SK-N-SH (cell line): Measurements from ENCODE around the gene AXIN2. TPM values are rescaled to one million over a fixed set of nuclear protein-coding genes. Genes with fewer than 3 reads are reported as not detected.
A peak's percentile ranks its signal among the peaks of the same experiment; 100 is the strongest.

ENCODE experiments used
- CTCF ChIA-PET: fragments of 300-600, 350-600 bp; formaldehyde crosslinking; extraction: SDS; loops from one replicate; lab custom pipeline; 2021; lab: Yijun Ruan, JAX
- POLR2A ChIA-PET: fragments of 350-600 bp; sonication (Branson Sonifier 250); formaldehyde crosslinking; extraction: SDS; loops from one replicate; lab custom pipeline; 2020; ENCODE audit warnings: antibody characterized with exemption, inconsistent platforms; lab: Yijun Ruan, JAX
- DNase-seq: peaks from one replicate; pipeline ENCODE4 v3.0.0; 2012
- H2AFZ ChIP-seq: fragments of 200-600 bp; sonication (generic); 2 replicates; pipeline ENCODE4 v1.8.1; 2016; ENCODE audit warnings: antibody characterized with exemption, mild to moderate bottlenecking, low read depth
- H3F3A ChIP-seq: fragments of 200-600 bp; sonication (generic); replicated peaks from 2 replicates; pipeline ENCODE3; 2016; ENCODE audit warnings: antibody characterized with exemption, mild to moderate bottlenecking; ENCODE audit not compliant: insufficient read depth
- H3K27ac ChIP-seq, 2 experiments: fragments of 200-500 bp in 1 of 2; fragments of 200-600 bp in 1 of 2; sonication (Bioruptor generic) in 1 of 2; sonication (generic), shearing (Covaris generic) in 1 of 2; 2 replicates each; pipeline versions ENCODE4 v1.5.1 to v1.6.1; 2014 to 2016; ENCODE audit warnings: low read depth in 2 of 2, inconsistent platforms in 1 of 2, low read length in 1 of 2, mild to moderate bottlenecking in 1 of 2, mixed read lengths in 1 of 2
- H3K27me3 ChIP-seq: fragments of 200-600 bp; sonication (generic), shearing (Covaris generic); 2 replicates; pipeline ENCODE4 v1.6.1; 2016; ENCODE audit warnings: mixed run types; ENCODE audit not compliant: insufficient read depth
- H3K36me3 ChIP-seq, 2 experiments: fragments of 200-500 bp in 1 of 2; fragments of 200-600 bp in 1 of 2; sonication (Bioruptor generic) in 1 of 2; sonication (generic) in 1 of 2; replicated peaks in 1 of 2; 2 replicates each; pipeline versions ENCODE3 to v1.5.1; 2014 to 2016; ENCODE audit warnings: low read length in 1 of 2, mild to moderate bottlenecking in 1 of 2; ENCODE audit not compliant: insufficient read depth in 2 of 2, control insufficient read depth in 1 of 2
- H3K4me1 ChIP-seq, 2 experiments: fragments of 200-500 bp in 1 of 2; fragments of 200-600 bp in 1 of 2; sonication (Bioruptor generic) in 1 of 2; sonication (generic), shearing (Covaris generic) in 1 of 2; 2 replicates each; pipeline versions ENCODE4 v1.5.1 to v1.6.1; 2014 to 2016; ENCODE audit warnings: low read depth in 1 of 2, low read length in 1 of 2, mixed run types in 1 of 2; ENCODE audit not compliant: insufficient read depth in 2 of 2, control insufficient read depth in 1 of 2
- H3K4me2 ChIP-seq: fragments of 200-600 bp; sonication (generic), shearing (Covaris generic); 2 replicates; pipeline ENCODE4 v1.6.1; 2017; ENCODE audit warnings: mixed run types
- H3K4me3 ChIP-seq, 2 experiments: fragments of 200-500 bp in 1 of 2; fragments of 200-600 bp in 1 of 2; sonication (Bioruptor generic) in 1 of 2; sonication (generic), shearing (Covaris generic) in 1 of 2; 2 replicates each; pipeline versions ENCODE4 v1.5.1 to v1.8.1; 2014 to 2016; ENCODE audit warnings: low read depth in 2 of 2, inconsistent platforms in 1 of 2, low read length in 1 of 2, mild to moderate bottlenecking in 1 of 2, mixed read lengths in 1 of 2, moderate library complexity in 1 of 2
- H3K79me2 ChIP-seq: fragments of 200-600 bp; sonication (generic); 2 replicates; pipeline ENCODE4 v1.8.1; 2017; ENCODE audit warnings: mild to moderate bottlenecking; ENCODE audit not compliant: insufficient read depth
- H3K9ac ChIP-seq: fragments of 200-600 bp; sonication (generic); 2 replicates; pipeline ENCODE4 v1.6.1; 2017; ENCODE audit warnings: mixed run types
- H3K9me2 ChIP-seq: fragments of 200-600 bp; sonication (generic); 2 replicates; pipeline ENCODE4 v1.6.1; 2017; ENCODE audit warnings: mixed run types
- H3K9me3 ChIP-seq: fragments of 200-600 bp; sonication (generic); 2 replicates; pipeline ENCODE4 v1.6.1; 2017; ENCODE audit warnings: mixed run types, mild to moderate bottlenecking, moderate library complexity
- H4K20me1 ChIP-seq: fragments of 200-600 bp; sonication (generic); 2 replicates; pipeline ENCODE4 v1.6.1; 2017; ENCODE audit warnings: mild to moderate bottlenecking, mixed run types; ENCODE audit not compliant: insufficient read depth
- CTCF ChIP-seq: fragments of 200-600 bp; sonication (generic); IDR thresholded peaks from 2 replicates; pipeline ENCODE4 v1.6.1; 2017; ENCODE audit warnings: antibody characterized with exemption, mild to moderate bottlenecking, moderate library complexity
- FOSL2 ChIP-seq: IDR thresholded peaks from 2 replicates; pipeline ENCODE4 v1.4.0; 2012; ENCODE audit warnings: low read depth, mild to moderate bottlenecking, moderate library complexity, borderline replicate concordance
- FOXM1 ChIP-seq: IDR thresholded peaks from 2 replicates; pipeline ENCODE4 v1.4.0; 2012; ENCODE audit warnings: low read depth, mild to moderate bottlenecking
- GATA2 ChIP-seq: sonication (generic); formaldehyde crosslinking; IDR thresholded peaks from 2 replicates; pipeline ENCODE4 v1.5.0; 2020; ENCODE audit warnings: mild to moderate bottlenecking, missing genetic modification reagents
- JUND ChIP-seq: IDR thresholded peaks from 2 replicates; pipeline ENCODE4 v1.4.0; 2012
- RCOR1 ChIP-seq: fragments of 150-350 bp; IDR thresholded peaks from 2 replicates; pipeline ENCODE4 v1.6.1; 2017; ENCODE audit warnings: antibody characterized with exemption, low read length
- RFX5 ChIP-seq: IDR thresholded peaks from 2 replicates; pipeline ENCODE4 v1.6.1; 2012; ENCODE audit warnings: mild to moderate bottlenecking, improper control_type of control experiment, low read length
- SIN3A ChIP-seq: IDR thresholded peaks from 2 replicates; pipeline ENCODE4 v1.6.1; 2012; ENCODE audit warnings: low read depth, mild to moderate bottlenecking, low read length, moderate library complexity, borderline replicate concordance
- TAF1 ChIP-seq: IDR thresholded peaks from 2 replicates; pipeline ENCODE4 v1.6.1; 2012; ENCODE audit warnings: low read depth, mild to moderate bottlenecking, low read length, moderate library complexity, borderline replicate concordance
- WGBS: methylation state at CpG from one replicate; pipeline ENCODE4 v1.1.6; 2017; ENCODE audit warnings: low lambda C conversion rate; 5-methylcytosine and 5-hydroxymethylcytosine counted together
- polyA plus RNA-seq, 3 experiments: library from polyadenylated mRNA; depleted of rRNA; stranded (reverse); fragments of >200 nt; gene quantifications; 2 replicates each; pipeline ENCODE4 v1.2.3, GENCODE V29; 2012
- TF ChIP-seq, protein P1 (sequence below): fragments of 150-350 bp; IDR thresholded peaks from 2 replicates; pipeline ENCODE4 v1.6.1; 2016; ENCODE audit warnings: mild to moderate bottlenecking, low read depth, low read length

Gene AXIN2
- polyA plus RNA-seq, 1 of the 3 experiments (the other 2 are of a cell fraction): 8.3 TPM

GRCh38 chr17:65556014-65556909 is 5.2 kb downstream of the AXIN2 start (continued):
- TF ChIP-seq CTCF: peak; percentile 95

DNA sequence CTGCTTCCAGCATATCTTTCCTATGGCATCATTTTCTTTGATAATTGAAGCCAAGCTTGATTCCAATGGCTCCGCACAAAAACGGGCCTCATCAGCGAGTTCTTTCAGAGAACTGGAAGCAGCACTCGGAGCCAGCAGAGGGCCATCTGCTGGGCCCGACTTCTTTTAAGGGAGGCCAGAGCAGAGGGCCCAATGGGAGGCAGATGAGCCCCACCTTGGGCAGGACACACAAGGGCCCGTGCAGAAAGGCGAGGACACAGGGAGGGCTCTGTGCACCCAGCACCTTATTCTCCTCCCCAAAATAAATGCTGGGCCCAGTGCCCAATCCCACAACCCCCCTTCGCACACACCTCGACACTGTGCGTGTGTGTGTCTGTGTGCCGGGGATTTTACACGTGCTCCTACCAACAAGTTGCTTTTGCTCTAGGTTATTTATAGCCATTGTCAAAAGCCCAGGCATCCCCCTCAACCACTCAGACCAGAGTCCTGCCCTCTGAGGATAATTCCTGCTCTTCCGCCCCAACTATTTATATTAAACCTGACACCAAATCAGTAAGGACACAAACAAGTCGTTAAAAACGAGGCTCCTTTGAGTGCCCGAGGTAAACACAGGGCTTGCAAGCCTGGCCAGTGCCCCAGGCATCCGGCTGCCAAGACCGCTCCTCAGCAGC is 6.8 kb downstream of the AXIN2 start:
- Histone ChIP-seq H3K9me3 (no peaks in the 10 kb centered on the region), H3K36me3 (peaks cover 0 to 22% of the 10 kb centered on the region in 2 experiments), H2AFZ (no peak overlapping the region), H4K20me1 (peaks cover 27% of the 10 kb centered on the region), H3K9me2 (no peaks in the 10 kb centered on the region), H3F3A (peaks cover 12% of the 10 kb centered on the region), H3K4me1 (peaks cover 13 to 24% of the 10 kb centered on the region in 2 experiments; a peak in 3 of 4 replicates), H3K9ac (no peak overlapping the region), H3K79me2 (peaks cover 24% of the 10 kb centered on the region; the same call in 1 of the 2 replicates), H3K4me3 (no peak overlapping the region), H3K27me3 (no peaks in the 10 kb centered on the region), H3K4me2 (peak overlapping the region; percentile 40; the same call in 1 of the 2 replicates), H3K27ac (peak overlapping the region in 1 of 2 experiments; percentile 29; a peak in 2 of 4 replicates)
- TF ChIP-seq CTCF (peak; percentile 22; the same call in 1 of the 2 replicates), JUND (no peak)
- DNase-seq: no peak
- WGBS: 91% methylated on average over 18 of the region's 18 CpGs
- CTCF ChIA-PET: interaction anchor here (1.2 to 5.1 kb wide), 7 partner anchors 11 to 618 kb away, joined by 3 to 73 read pairs (median 6); no protein-coding TSS in a partner anchor
- POLR2A ChIA-PET: no interaction called here

- Histone ChIP-seq H3K27me3 (no peaks in the 10 kb centered on the region), H3K9me2 (no peaks in the 10 kb centered on the region), H3K9me3 (no peaks in the 10 kb centered on the region), H2AFZ (no peak overlapping the region), H3K4me1 (peaks cover 13 to 18% of the 10 kb centered on the region in 2 experiments; a peak in 3 of 4 replicates), H3K27ac (peak overlapping the region; percentile 29 to 59; a peak in 2 of 4 replicates), H3K9ac (no peak overlapping the region), H3K4me2 (peak overlapping the region; percentile 40; the same call in 1 of the 2 replicates), H4K20me1 (peaks cover 27% of the 10 kb centered on the region), H3K79me2 (peaks cover 19% of the 10 kb centered on the region; the same call in 1 of the 2 replicates), H3F3A (peaks cover 12% of the 10 kb centered on the region), H3K36me3 (peaks cover 0 to 30% of the 10 kb centered on the region in 2 experiments), H3K4me3 (no peak overlapping the region; a peak in 1 of 4 replicates)
- peak; percentile 61 for DNase-seq
- 55% methylated on average over 10 of the region's 10 CpGs for WGBS
- ChIA-PET POLR2A (no interaction called here), CTCF (interaction anchor here (0.9 to 3.9 kb wide), 7 partner anchors 13 to 612 kb away, joined by 3 to 68 read pairs (median 5); no protein-coding TSS in a partner anchor)
- TF ChIP-seq RFX5: no peak
- TF ChIP-seq FOSL2: no peak
- TF ChIP-seq RCOR1: no peak
- no peak for TF ChIP-seq JUND
- TF ChIP-seq GATA2 (CRISPR knock-in tag): peak; percentile 28; the same call in 1 of the 2 replicates
- 0 out of 2 replicates have a peak, but pooled peaks have one; percentile 6 for TF ChIP-seq TAF1
- TF ChIP-seq, protein P1, sequence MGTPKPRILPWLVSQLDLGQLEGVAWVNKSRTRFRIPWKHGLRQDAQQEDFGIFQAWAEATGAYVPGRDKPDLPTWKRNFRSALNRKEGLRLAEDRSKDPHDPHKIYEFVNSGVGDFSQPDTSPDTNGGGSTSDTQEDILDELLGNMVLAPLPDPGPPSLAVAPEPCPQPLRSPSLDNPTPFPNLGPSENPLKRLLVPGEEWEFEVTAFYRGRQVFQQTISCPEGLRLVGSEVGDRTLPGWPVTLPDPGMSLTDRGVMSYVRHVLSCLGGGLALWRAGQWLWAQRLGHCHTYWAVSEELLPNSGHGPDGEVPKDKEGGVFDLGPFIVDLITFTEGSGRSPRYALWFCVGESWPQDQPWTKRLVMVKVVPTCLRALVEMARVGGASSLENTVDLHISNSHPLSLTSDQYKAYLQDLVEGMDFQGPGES: no peak
- TF ChIP-seq SIN3A: no peak
- TF ChIP-seq FOXM1: no peak
Observed at GRCh38 chr17:65553646-65554552, 7.5 kb downstream of the AXIN2 start.
